H9 (cell line): ENCODE results near the gene LMO4. TPM values are rescaled to one million over a fixed set of nuclear protein-coding genes. Genes with fewer than 3 reads are reported as not detected.

Source experiments
- DNase-seq: peaks from one replicate; pipeline ENCODE4 v3.0.0-alpha.2; 2017
- H2AFZ ChIP-seq: one replicate; pipeline ENCODE4 v1.6.1; 2013; ENCODE audit warnings: mild to moderate bottlenecking, low read length, control low read depth, moderate library complexity
- H2AK5ac ChIP-seq: 2 replicates; pipeline ENCODE4 v1.6.1; 2013; ENCODE audit warnings: low read length, control low read depth, mixed read lengths; ENCODE audit not compliant: insufficient read length
- H2BK120ac ChIP-seq: one replicate; pipeline ENCODE4 v1.6.1; 2013; ENCODE audit warnings: low read depth, mild to moderate bottlenecking, low read length, control low read depth, inconsistent platforms; ENCODE audit not compliant: poor library complexity, severe bottlenecking
- H2BK12ac ChIP-seq: 2 replicates; pipeline ENCODE4 v1.6.1; 2013; ENCODE audit warnings: low read length, control low read depth, mixed read lengths, low read depth; ENCODE audit not compliant: insufficient read length
- H2BK15ac ChIP-seq: 2 replicates; pipeline ENCODE4 v1.6.1; 2013; ENCODE audit warnings: low read depth, low read length, control low read depth
- H2BK20ac ChIP-seq: one replicate; pipeline ENCODE4 v1.6.1; 2013; ENCODE audit warnings: low read depth, mild to moderate bottlenecking, low read length, control low read depth, inconsistent platforms; ENCODE audit not compliant: poor library complexity, severe bottlenecking
- H2BK5ac ChIP-seq: 2 replicates; pipeline ENCODE4 v1.6.1; 2013; ENCODE audit warnings: low read length, control low read depth, mixed read lengths; ENCODE audit not compliant: insufficient read length
- H3K14ac ChIP-seq: 2 replicates; pipeline ENCODE4 v1.6.1; 2013; ENCODE audit warnings: low read length, control low read depth; ENCODE audit not compliant: insufficient read depth
- H3K18ac ChIP-seq: 2 replicates; pipeline ENCODE4 v1.6.1; 2013; ENCODE audit warnings: low read depth, mild to moderate bottlenecking, mixed read lengths, low read length, control low read depth; ENCODE audit not compliant: insufficient read length
- H3K23ac ChIP-seq: 2 replicates; pipeline ENCODE4 v1.6.1; 2013; ENCODE audit warnings: low read length, control low read depth, mixed read lengths, low read depth; ENCODE audit not compliant: insufficient read length
- H3K23me2 ChIP-seq: 2 replicates; pipeline ENCODE4 v1.6.1; 2013; ENCODE audit warnings: low read depth, mild to moderate bottlenecking, mixed read lengths, low read length, control low read depth; ENCODE audit not compliant: insufficient read length, poor library complexity, severe bottlenecking
- H3K27ac ChIP-seq: 2 replicates; pipeline ENCODE4 v1.5.1; 2013; ENCODE audit warnings: low read length, control low read depth, mixed read lengths, low read depth; ENCODE audit not compliant: insufficient read length
- H3K27me3 ChIP-seq: 2 replicates; pipeline ENCODE4 v1.6.1; 2013; ENCODE audit warnings: low read length, control low read depth, inconsistent platforms; ENCODE audit not compliant: insufficient read depth
- H3K4ac ChIP-seq: 2 replicates; pipeline ENCODE4 v1.6.1; 2013; ENCODE audit warnings: low read depth, mild to moderate bottlenecking, control low read depth, inconsistent platforms, low read length, moderate library complexity
- H3K4me1 ChIP-seq: 2 replicates; pipeline ENCODE4 v1.6.1; 2013; ENCODE audit warnings: low read length, control low read depth, inconsistent platforms; ENCODE audit not compliant: insufficient read depth
- H3K4me2 ChIP-seq: 2 replicates; pipeline ENCODE4 v1.6.1; 2013; ENCODE audit warnings: low read length, control low read depth, mixed read lengths; ENCODE audit not compliant: insufficient read length, insufficient read depth
- H3K56ac ChIP-seq: 2 replicates; pipeline ENCODE4 v1.6.1; 2013; ENCODE audit warnings: low read depth, mild to moderate bottlenecking, mixed read lengths, low read length, control low read depth; ENCODE audit not compliant: insufficient read length
- H3K79me1 ChIP-seq: 2 replicates; pipeline ENCODE4 v1.6.1; 2013; ENCODE audit warnings: low read depth, mild to moderate bottlenecking, moderate library complexity, low read length, control low read depth, inconsistent platforms; ENCODE audit not compliant: insufficient read depth, poor library complexity, severe bottlenecking
- H3K79me2 ChIP-seq: 2 replicates; pipeline ENCODE4 v1.6.1; 2013; ENCODE audit warnings: low read length, control low read depth, inconsistent platforms; ENCODE audit not compliant: insufficient read depth
- H3K9ac ChIP-seq: 2 replicates; pipeline ENCODE4 v1.6.1; 2013; ENCODE audit warnings: low read length, control low read depth, mixed read lengths; ENCODE audit not compliant: insufficient read length; ENCODE audit errors: extremely low read depth
- H3K9me3 ChIP-seq: one replicate; pipeline ENCODE4 v1.6.1; 2013; ENCODE audit warnings: low read depth, low read length, inconsistent platforms; ENCODE audit not compliant: control insufficient read depth
- H3T11ph ChIP-seq: one replicate; pipeline ENCODE4 v1.6.1; 2013; ENCODE audit warnings: mild to moderate bottlenecking, low read length, control low read depth, inconsistent platforms
- H4K20me1 ChIP-seq: one replicate; pipeline ENCODE4 v1.6.1; 2013; ENCODE audit not compliant: control insufficient read depth, insufficient read length, insufficient read depth
- H4K5ac ChIP-seq: 2 replicates; pipeline ENCODE4 v1.6.1; 2013; ENCODE audit warnings: low read depth, mild to moderate bottlenecking, mixed read lengths, low read length, control low read depth; ENCODE audit not compliant: insufficient read length
- H4K8ac ChIP-seq: replicated peaks from 2 replicates; pipeline ENCODE4 v1.6.1; 2013; ENCODE audit warnings: low read length, control low read depth, mixed read lengths, low read depth; ENCODE audit not compliant: insufficient read length
- H4K91ac ChIP-seq: 2 replicates; pipeline ENCODE4 v1.6.1; 2013; ENCODE audit warnings: low read depth, mild to moderate bottlenecking, moderate library complexity, mixed read lengths, low read length, control low read depth; ENCODE audit not compliant: insufficient read length
- H3K27ac Mint-ChIP-seq, 3 experiments: 2 replicates in 2 of 3; 3 replicates in 1 of 3; pipeline ENCODE4 v1.8.0; 2020 to 2021; ENCODE audit warnings: mixed read lengths in 3 of 3, mild to moderate bottlenecking in 1 of 3, moderate library complexity in 1 of 3
- H3K27me3 Mint-ChIP-seq: 2 replicates; pipeline ENCODE4 v1.8.0; 2021; ENCODE audit warnings: low read depth, mild to moderate bottlenecking, moderate library complexity, mixed read lengths
- H3K36me3 Mint-ChIP-seq, 3 experiments: 2 replicates in 2 of 3; 3 replicates in 1 of 3; pipeline ENCODE4 v1.8.0; 2020 to 2021; ENCODE audit warnings: low read depth in 3 of 3, mixed read lengths in 3 of 3; ENCODE audit not compliant: insufficient read depth in 1 of 3
- H3K4me1 Mint-ChIP-seq, 2 experiments: 2 replicates each; pipeline ENCODE4 v1.8.0; 2020; ENCODE audit warnings: mixed read lengths in 2 of 2
- H3K4me3 Mint-ChIP-seq, 2 experiments: 2 replicates in 1 of 2; 3 replicates in 1 of 2; pipeline ENCODE4 v1.8.0; 2020 to 2021; ENCODE audit warnings: mild to moderate bottlenecking in 2 of 2, mixed read lengths in 2 of 2, moderate library complexity in 1 of 2
- H3K9me3 Mint-ChIP-seq, 2 experiments: 2 replicates in 1 of 2; 3 replicates in 1 of 2; pipeline ENCODE4 v1.8.0; 2020; ENCODE audit warnings: mild to moderate bottlenecking in 2 of 2, mixed read lengths in 2 of 2, moderate library complexity in 1 of 2
- WGBS: extraction: QIAGEN DNeasy Blood & Tissue Kit; methylation state at CpG from one replicate; pipeline ENCODE4 v1.1.7; 2013; ENCODE audit warnings: missing lambda C conversion rate, low lambda C conversion rate, mixed read lengths; ENCODE audit not compliant: insufficient read length; ENCODE audit errors: extremely low coverage; 5-methylcytosine and 5-hydroxymethylcytosine counted together
- total RNA-seq: library from RNA; stranded (reverse); gene quantifications from 2 replicates; pipeline ENCODE4 v1.2.1, GENCODE V29; 2021
- TF ChIP-seq, protein P1 (sequence below): fragments of 200-600 bp; sonication (generic); conservative IDR thresholded peaks from 3 replicates; pipeline ENCODE4 v1.8.0; 2021; ENCODE audit warnings: antibody characterized with exemption, mild to moderate bottlenecking

The LMO4 gene
- total RNA-seq, 1 experiment from 2014 or later, result 64.9 TPM

DNA sequence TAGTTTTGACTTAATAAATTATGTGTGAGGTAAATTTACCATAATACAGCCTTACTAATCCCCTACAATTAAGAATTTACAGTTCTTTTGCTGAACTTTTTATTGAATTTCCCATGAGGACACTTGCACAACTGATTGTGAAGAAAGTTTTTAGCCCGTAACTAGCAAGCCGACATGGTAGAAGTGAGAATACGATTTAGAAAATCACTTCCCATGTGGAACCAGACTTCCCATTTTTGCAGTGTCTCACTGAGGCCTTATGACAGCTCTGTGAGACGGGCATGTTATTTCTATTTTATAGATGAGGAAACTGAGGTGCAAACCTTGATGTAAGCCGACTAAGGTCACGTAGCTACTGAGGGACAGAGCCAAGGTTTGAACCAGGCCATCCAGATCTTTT, 32.5 kb upstream of the LMO4 start:
- Histone ChIP-seq H4K91ac (no peak overlapping the region), H2BK20ac (no peak overlapping the region), H2BK15ac (no peak overlapping the region), H3K27me3 (no peaks in the 10 kb centered on the region), H4K8ac (no peak overlapping the region), H3T11ph (no peak overlapping the region), H4K5ac (no peak overlapping the region), H2BK12ac (no peak overlapping the region), H3K9ac (no peak overlapping the region), H2AK5ac (no peak overlapping the region), H2AFZ (no peak overlapping the region), H3K79me1 (no peaks in the 10 kb centered on the region), H2BK120ac (no peak overlapping the region), H3K9me3 (no peaks in the 10 kb centered on the region), H3K4me1 (no peaks in the 10 kb centered on the region; the same call in none of the 2 replicates), H3K79me2 (no peaks in the 10 kb centered on the region), H3K14ac (no peak overlapping the region), H3K18ac (no peak overlapping the region), H3K4me2 (no peak overlapping the region), H4K20me1 (no peaks in the 10 kb centered on the region), H3K23me2 (no peaks in the 10 kb centered on the region), H3K56ac (no peak overlapping the region), H3K23ac (no peak overlapping the region), H3K27ac (no peak overlapping the region), H3K4ac (no peak overlapping the region), H2BK5ac (no peak overlapping the region)
- Mint-ChIP-seq H3K27ac (no peak overlapping the region), H3K4me1 (peaks cover 16 to 20% of the 10 kb centered on the region in 2 experiments), H3K4me3 (no peak overlapping the region), H3K27me3 (no peaks in the 10 kb centered on the region), H3K36me3 (no peaks in the 10 kb centered on the region), H3K9me3 (no peaks in the 10 kb centered on the region)
- no CpG with 5 or more reads among the region's 6 CpGs for WGBS
- DNase-seq, result no peak
- TF ChIP-seq, protein P1, sequence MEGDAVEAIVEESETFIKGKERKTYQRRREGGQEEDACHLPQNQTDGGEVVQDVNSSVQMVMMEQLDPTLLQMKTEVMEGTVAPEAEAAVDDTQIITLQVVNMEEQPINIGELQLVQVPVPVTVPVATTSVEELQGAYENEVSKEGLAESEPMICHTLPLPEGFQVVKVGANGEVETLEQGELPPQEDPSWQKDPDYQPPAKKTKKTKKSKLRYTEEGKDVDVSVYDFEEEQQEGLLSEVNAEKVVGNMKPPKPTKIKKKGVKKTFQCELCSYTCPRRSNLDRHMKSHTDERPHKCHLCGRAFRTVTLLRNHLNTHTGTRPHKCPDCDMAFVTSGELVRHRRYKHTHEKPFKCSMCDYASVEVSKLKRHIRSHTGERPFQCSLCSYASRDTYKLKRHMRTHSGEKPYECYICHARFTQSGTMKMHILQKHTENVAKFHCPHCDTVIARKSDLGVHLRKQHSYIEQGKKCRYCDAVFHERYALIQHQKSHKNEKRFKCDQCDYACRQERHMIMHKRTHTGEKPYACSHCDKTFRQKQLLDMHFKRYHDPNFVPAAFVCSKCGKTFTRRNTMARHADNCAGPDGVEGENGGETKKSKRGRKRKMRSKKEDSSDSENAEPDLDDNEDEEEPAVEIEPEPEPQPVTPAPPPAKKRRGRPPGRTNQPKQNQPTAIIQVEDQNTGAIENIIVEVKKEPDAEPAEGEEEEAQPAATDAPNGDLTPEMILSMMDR, result no peak
